ENCODE results near the gene ASPSCR1. TPM values are rescaled to one million over a fixed set of nuclear protein-coding genes. Genes with fewer than 3 reads are reported as not detected.

Gene ASPSCR1
- total and polyA plus RNA-seq, 2 donors from 2014 or later = 35.2 to 57.5 TPM

- H3K4me3 ChIP-seq (ENCODE audit: low read length in 3 of 3) = no peak overlapping the region
- H3K4me1 ChIP-seq (ENCODE audit: control insufficient read depth in 2 of 3, insufficient read depth in 2 of 3, low read depth in 1 of 3, low read length in 3 of 3) = peaks cover 0 to 23% (median 12%) of the 10 kb centered on the region in 3 donors
- FAIRE-seq (no peak), DNase-seq (peak in 1 of 5 donors; percentile 72)
- H3K9me3 ChIP-seq (ENCODE audit: control insufficient read depth in 2 of 3, insufficient read depth in 1 of 3, low read length in 3 of 3) = no peaks in the 10 kb centered on the region
- intact Hi-C loops (cut with DNase I) = no loop called here
- H3K27ac ChIP-seq (ENCODE audit: low read depth in 2 of 2, low read length in 2 of 2) = peak overlapping the region; percentile 9 to 78
- peaks cover 0 to 25% (median 5%) of the 10 kb centered on the region in 3 donors for H3K36me3 ChIP-seq (ENCODE audit: control insufficient read depth in 2 of 3, insufficient read depth in 3 of 3, low read length in 3 of 3)
- H3K9ac ChIP-seq (ENCODE audit: low read length in 3 of 3) = no peak overlapping the region
- TF ChIP-seq CTCF (IDR thresholded peaks at IDR 0.05; ENCODE audit: borderline replicate concordance, extremely low read depth, insufficient read depth) = no peak
- H3K27me3 ChIP-seq (ENCODE audit: control insufficient read depth, insufficient read depth, low read length) = no peaks in the 10 kb centered on the region
Measured at GRCh38 chr17:82056729-82057621, 79.5 kb downstream of the ASPSCR1 start.

DNA sequence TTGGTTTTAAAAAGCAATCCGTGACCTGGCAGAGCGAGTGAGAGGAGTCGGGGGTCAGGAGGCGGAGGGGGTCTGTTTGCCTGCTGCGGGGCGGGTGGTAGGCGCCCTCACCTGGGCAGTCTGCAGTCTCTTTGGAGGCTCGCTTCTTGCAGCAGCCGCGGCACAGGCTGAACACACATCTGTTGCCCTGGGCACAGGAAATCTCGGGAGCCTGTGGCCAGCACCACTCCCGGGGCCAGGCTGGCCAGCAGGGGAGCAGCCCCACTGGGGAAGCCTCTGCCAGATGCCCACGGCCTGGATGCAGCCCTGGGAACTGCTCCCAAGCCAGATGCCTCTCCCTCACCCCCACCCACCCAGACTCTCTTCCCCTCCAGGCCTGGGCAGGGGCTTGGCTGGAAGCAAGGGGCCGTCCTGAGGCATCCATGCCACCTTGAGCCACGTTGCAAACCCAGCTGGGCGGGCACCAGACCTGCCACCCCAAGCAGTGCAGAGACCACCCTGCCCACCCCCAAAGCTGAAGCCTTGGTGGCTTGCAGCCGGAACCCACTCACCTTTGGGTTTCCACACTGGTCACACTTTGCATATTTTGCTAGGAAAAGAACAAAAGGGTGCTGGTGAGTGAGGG is 80.9 kb downstream of the ASPSCR1 start:
- FAIRE-seq (no peak), DNase-seq (peak in 1 of 5 donors; percentile 65)
- Histone ChIP-seq H3K27me3 (ENCODE audit: control insufficient read depth, insufficient read depth, low read length) (no peaks in the 10 kb centered on the region), H3K9me3 (ENCODE audit: control insufficient read depth in 2 of 3, insufficient read depth in 1 of 3, low read length in 3 of 3) (no peaks in the 10 kb centered on the region), H3K27ac (ENCODE audit: low read depth in 2 of 2, low read length in 2 of 2) (no peak overlapping the region), H3K4me3 (ENCODE audit: low read length in 3 of 3) (no peak overlapping the region), H3K9ac (ENCODE audit: low read length in 3 of 3) (no peak overlapping the region), H3K4me1 (ENCODE audit: control insufficient read depth in 2 of 3, insufficient read depth in 2 of 3, low read depth in 1 of 3, low read length in 3 of 3) (peaks cover 0 to 13% (median 5%) of the 10 kb centered on the region in 3 donors), H3K36me3 (ENCODE audit: control insufficient read depth in 2 of 3, insufficient read depth in 3 of 3, low read length in 3 of 3) (peaks cover 0 to 30% (median 5%) of the 10 kb centered on the region in 3 donors)
- TF ChIP-seq CTCF (IDR thresholded peaks at IDR 0.05; ENCODE audit: borderline replicate concordance, extremely low read depth, insufficient read depth) = no peak
- intact Hi-C loops (cut with DNase I) = no loop called here

- DNase-seq (no peak), FAIRE-seq (no peak)
- Histone ChIP-seq H3K9me3 (ENCODE audit: control insufficient read depth in 2 of 3, insufficient read depth in 1 of 3, low read length in 3 of 3) (no peaks in the 10 kb centered on the region), H3K4me3 (ENCODE audit: low read length in 3 of 3) (no peak overlapping the region), H3K36me3 (ENCODE audit: control insufficient read depth in 2 of 3, insufficient read depth in 3 of 3, low read length in 3 of 3) (peaks cover 0 to 28% (median 5%) of the 10 kb centered on the region in 3 donors), H3K4me1 (ENCODE audit: control insufficient read depth in 2 of 3, insufficient read depth in 2 of 3, low read depth in 1 of 3, low read length in 3 of 3) (peaks cover 0 to 11% (median 4%) of the 10 kb centered on the region in 3 donors), H3K9ac (ENCODE audit: low read length in 3 of 3) (no peak overlapping the region), H3K27me3 (ENCODE audit: control insufficient read depth, insufficient read depth, low read length) (no peaks in the 10 kb centered on the region), H3K27ac (ENCODE audit: low read depth in 2 of 2, low read length in 2 of 2) (no peak overlapping the region)
- no peak for TF ChIP-seq CTCF (IDR thresholded peaks at IDR 0.05; ENCODE audit: borderline replicate concordance, extremely low read depth, insufficient read depth)
- intact Hi-C loops (cut with DNase I) = no loop called here
Measured at GRCh38 chr17:82058855-82059249, 81.4 kb downstream of the ASPSCR1 start.

Measured in kidney (tissue), 14 donors.